H1 (cell line): Measurements from ENCODE around the gene FRS2. TPM values are rescaled to one million over a fixed set of nuclear protein-coding genes. Genes with fewer than 3 reads are reported as not detected.

Experiments used
- CTCF ChIA-PET: fragments of 300-600 bp; sonication (Branson Sonifier 250); formaldehyde crosslinking; loops from one replicate; lab custom pipeline; 2021; ENCODE audit not compliant: partially characterized antibody; lab: Charles Lee
- POLR2A ChIA-PET: fragments of 300-600 bp; sonication (Branson Sonifier 250); formaldehyde crosslinking; loops from one replicate; lab custom pipeline; 2021; ENCODE audit warnings: inconsistent platforms; ENCODE audit not compliant: partially characterized antibody; lab: Charles Lee
- DNase-seq, 2 experiments: peaks; one replicate each; pipeline versions ENCODE4 v3.0.0 to v3.0.0-alpha.2; 2010 to 2022; ENCODE audit warnings: low spot score in 2 of 2, low read depth in 1 of 2, mixed read lengths in 1 of 2
- FAIRE-seq: peaks from 2 replicates; lab custom pipeline; 2011; peaks lifted over from hg19 to GRCh38; lab: Jason Lieb, UNC
- H2AFZ ChIP-seq: 2 replicates; pipeline ENCODE4 v1.8.1; 2012; ENCODE audit warnings: low read length, inconsistent platforms
- H2AK5ac ChIP-seq: 2 replicates; pipeline ENCODE4 v1.6.1; 2013; ENCODE audit warnings: low read depth, low read length
- H2BK120ac ChIP-seq: replicated peaks from 2 replicates; pipeline ENCODE3; 2013; ENCODE audit warnings: low read depth, low read length, inconsistent platforms
- H2BK12ac ChIP-seq: 2 replicates; pipeline ENCODE4 v1.6.1; 2013; ENCODE audit warnings: low read depth, low read length
- H2BK15ac ChIP-seq: 2 replicates; pipeline ENCODE4 v1.6.1; 2013; ENCODE audit warnings: low read length
- H2BK20ac ChIP-seq: 2 replicates; pipeline ENCODE4 v1.6.1; 2013; ENCODE audit warnings: low read length
- H2BK5ac ChIP-seq: 2 replicates; pipeline ENCODE4 v1.6.1; 2013; ENCODE audit warnings: low read depth, low read length
- H3K14ac ChIP-seq: 2 replicates; pipeline ENCODE4 v1.6.1; 2013; ENCODE audit warnings: inconsistent platforms; ENCODE audit not compliant: insufficient read length
- H3K18ac ChIP-seq: 2 replicates; pipeline ENCODE4 v1.6.1; 2013; ENCODE audit warnings: low read length; ENCODE audit errors: extremely low read depth
- H3K23ac ChIP-seq: 2 replicates; pipeline ENCODE4 v1.6.1; 2013; ENCODE audit warnings: inconsistent platforms; ENCODE audit not compliant: insufficient read length
- H3K23me2 ChIP-seq: 2 replicates; pipeline ENCODE4 v1.6.1; 2013; ENCODE audit warnings: low read depth, low read length
- H3K27ac ChIP-seq: 2 replicates; pipeline ENCODE4 v1.6.1; 2011; ENCODE audit warnings: low read depth, low read length, inconsistent platforms
- H3K27me3 ChIP-seq, 4 experiments: replicated peaks in 1 of 4; 1 replicate in 1 of 4; 2 replicates in 3 of 4; pipeline versions ENCODE4 v1.6.1 to v1.8.1; 2011 to 2013; ENCODE audit warnings: low read length in 3 of 4, mild to moderate bottlenecking in 3 of 4, inconsistent platforms in 2 of 4, mixed read lengths in 2 of 4, moderate library complexity in 1 of 4; ENCODE audit not compliant: control insufficient read depth in 3 of 4, insufficient read depth in 3 of 4; ENCODE audit errors: extremely low read depth in 1 of 4
- H3K36me3 ChIP-seq, 4 experiments: 2 replicates each; pipeline versions ENCODE4 v1.6.1 to v1.8.1; 2011 to 2013; ENCODE audit warnings: mild to moderate bottlenecking in 4 of 4, low read length in 3 of 4, moderate library complexity in 2 of 4, control low read depth in 1 of 4, inconsistent platforms in 1 of 4; ENCODE audit not compliant: insufficient read depth in 4 of 4, control insufficient read depth in 2 of 4
- H3K4ac ChIP-seq: replicated peaks from 2 replicates; pipeline ENCODE3; 2013; ENCODE audit warnings: low read length, low read depth, mixed read lengths, inconsistent platforms; ENCODE audit not compliant: insufficient read length
- H3K4me1 ChIP-seq, 4 experiments: replicated peaks in 1 of 4; 1 replicate in 1 of 4; 2 replicates in 3 of 4; pipeline versions ENCODE4 v1.6.1 to v1.8.1; 2011 to 2013; ENCODE audit warnings: low read length in 3 of 4, inconsistent platforms in 2 of 4, mixed read lengths in 1 of 4; ENCODE audit not compliant: insufficient read depth in 4 of 4, control insufficient read depth in 3 of 4
- H3K4me2 ChIP-seq, 2 experiments: 2 replicates each; pipeline versions ENCODE4 v1.6.1 to v1.8.1; 2011 to 2013; ENCODE audit warnings: low read depth in 2 of 2, low read length in 2 of 2, control low read depth in 1 of 2, inconsistent platforms in 1 of 2, mild to moderate bottlenecking in 1 of 2; ENCODE audit not compliant: insufficient read depth in 1 of 2
- H3K4me3 ChIP-seq, 4 experiments: fragments of 200-600, 300-600 bp in 1 of 4; sonication (generic), shearing (Covaris generic), sonication (Bioruptor Twin) in 1 of 4; 2 replicates each; pipeline versions ENCODE4 v1.5.1 to v1.8.1; 2011 to 2016; ENCODE audit warnings: low read length in 4 of 4, low read depth in 3 of 4, control low read depth in 2 of 4, inconsistent platforms in 2 of 4, mild to moderate bottlenecking in 2 of 4, mixed read lengths in 1 of 4, moderate library complexity in 1 of 4; ENCODE audit not compliant: insufficient read depth in 2 of 4; ENCODE audit errors: extremely low read depth in 1 of 4
- H3K56ac ChIP-seq: replicated peaks from 2 replicates; pipeline ENCODE3; 2013; ENCODE audit warnings: low read depth, mild to moderate bottlenecking, mixed read lengths, low read length, inconsistent platforms; ENCODE audit not compliant: insufficient read length
- H3K79me1 ChIP-seq: 2 replicates; pipeline ENCODE4 v1.6.1; 2013; ENCODE audit warnings: low read depth, low read length, control low read depth
- H3K79me2 ChIP-seq, 2 experiments: 2 replicates each; pipeline versions ENCODE4 v1.6.1 to v1.8.1; 2012 to 2013; ENCODE audit warnings: low read length in 2 of 2, mild to moderate bottlenecking in 2 of 2, inconsistent platforms in 1 of 2; ENCODE audit not compliant: insufficient read depth in 2 of 2, control insufficient read depth in 1 of 2
- H3K9ac ChIP-seq, 4 experiments: replicated peaks in 1 of 4; 1 replicate in 1 of 4; 2 replicates in 3 of 4; pipeline versions ENCODE4 v1.6.1 to v1.8.1; 2011 to 2013; ENCODE audit warnings: low read depth in 3 of 4, low read length in 3 of 4, control low read depth in 2 of 4, mild to moderate bottlenecking in 2 of 4, moderate library complexity in 2 of 4, inconsistent platforms in 1 of 4; ENCODE audit errors: extremely low read depth in 1 of 4
- H3K9me3 ChIP-seq, 2 experiments: 2 replicates each; pipeline versions ENCODE4 v1.6.1 to v1.8.1; 2012 to 2013; ENCODE audit warnings: mild to moderate bottlenecking in 2 of 2, moderate library complexity in 2 of 2, control low read depth in 1 of 2, inconsistent platforms in 1 of 2, low read depth in 1 of 2, low read length in 1 of 2, mixed read lengths in 1 of 2; ENCODE audit not compliant: insufficient read depth in 2 of 2
- H4K20me1 ChIP-seq, 2 experiments: replicated peaks in 1 of 2; 2 replicates each; pipeline versions ENCODE3 to v1.8.1; 2011 to 2013; ENCODE audit warnings: inconsistent platforms in 2 of 2, low read length in 2 of 2, mild to moderate bottlenecking in 1 of 2; ENCODE audit not compliant: insufficient read depth in 2 of 2, control insufficient read depth in 1 of 2
- H4K5ac ChIP-seq: 2 replicates; pipeline ENCODE4 v1.6.1; 2013; ENCODE audit warnings: low read length, low read depth, mixed read lengths, inconsistent platforms; ENCODE audit not compliant: insufficient read length
- H4K8ac ChIP-seq: 2 replicates; pipeline ENCODE4 v1.8.0; 2013; ENCODE audit warnings: mild to moderate bottlenecking, moderate library complexity, low read length, inconsistent platforms; ENCODE audit not compliant: insufficient read depth; ENCODE audit errors: extremely low read depth
- H4K91ac ChIP-seq: replicated peaks from 2 replicates; pipeline ENCODE3; 2013; ENCODE audit warnings: low read length, mixed read lengths, inconsistent platforms; ENCODE audit not compliant: insufficient read length
- CEBPB ChIP-seq: IDR thresholded peaks from 2 replicates; pipeline ENCODE4 v1.6.1; 2012; ENCODE audit warnings: low read depth, low read length
- CREB1 ChIP-seq: IDR thresholded peaks from 2 replicates; pipeline ENCODE4 v1.6.1; 2012; ENCODE audit warnings: inconsistent platforms
- FOSL1 ChIP-seq: IDR thresholded peaks from 2 replicates; pipeline ENCODE4 v1.6.1; 2011; ENCODE audit warnings: mild to moderate bottlenecking, low read depth, low read length, moderate library complexity; ENCODE audit not compliant: insufficient read depth
- GTF2F1 ChIP-seq: IDR thresholded peaks from 2 replicates; pipeline ENCODE4 v1.6.1; 2012; ENCODE audit warnings: low read depth, low read length, improper control_type of control experiment, borderline replicate concordance
- HDAC2 ChIP-seq, 2 experiments: fragments of 300-600 bp in 1 of 2; sonication (generic) in 1 of 2; IDR thresholded peaks; 2 replicates each; pipeline ENCODE4 v1.6.1; 2011 to 2012; ENCODE audit warnings: low read depth in 2 of 2, low read length in 2 of 2, mild to moderate bottlenecking in 2 of 2, moderate library complexity in 2 of 2, borderline replicate concordance in 1 of 2, inconsistent platforms in 1 of 2
- HDAC6 ChIP-seq: IDR thresholded peaks from one replicate; pipeline ENCODE4 v1.7.1; 2012; ENCODE audit warnings: low read depth, mild to moderate bottlenecking, inconsistent platforms, low read length, moderate library complexity
- KDM5A ChIP-seq: fragments of 200-600 bp; IDR thresholded peaks from 2 replicates; pipeline ENCODE4 v1.7.1; 2012; ENCODE audit warnings: mild to moderate bottlenecking, low read length, inconsistent platforms, mixed read lengths
- POLR2A ChIP-seq, 2 experiments: IDR thresholded peaks; 1 replicate in 1 of 2; 2 replicates in 1 of 2; pipeline ENCODE4 v1.6.1; 2011; ENCODE audit warnings: low read depth in 2 of 2, low read length in 2 of 2, mild to moderate bottlenecking in 2 of 2; ENCODE audit errors: control extremely low read depth in 1 of 2
- POLR2AphosphoS5 ChIP-seq: IDR thresholded peaks from 2 replicates; pipeline ENCODE4 v1.6.1; 2011; ENCODE audit warnings: low read depth, low read length
- POU5F1 ChIP-seq: IDR thresholded peaks from 2 replicates; pipeline ENCODE4 v1.6.1; 2011; ENCODE audit warnings: low read depth, mild to moderate bottlenecking, low read length, moderate library complexity
- RFX5 ChIP-seq: IDR thresholded peaks from 2 replicates; pipeline ENCODE4 v1.6.1; 2011; ENCODE audit warnings: low read depth, low read length, improper control_type of control experiment, borderline replicate concordance
- SAP30 ChIP-seq: fragments of 300-600 bp; sonication (generic); IDR thresholded peaks from 2 replicates; pipeline ENCODE4 v1.7.1; 2012; ENCODE audit warnings: low read length, moderate library complexity, mild to moderate bottlenecking, inconsistent platforms; ENCODE audit not compliant: insufficient read depth, insufficient replicate concordance
- SP2 ChIP-seq: IDR thresholded peaks from 2 replicates; pipeline ENCODE4 v1.6.1; 2012; ENCODE audit warnings: mild to moderate bottlenecking, low read length, inconsistent platforms
- WGBS, 2 experiments: shearing (Covaris generic) in 1 of 2; methylation state at CpG; one replicate each; pipeline versions ENCODE4 v1.1.6 to v1.1.7; 2013 to 2015; ENCODE audit warnings: low lambda C conversion rate in 2 of 2, mixed read lengths in 2 of 2, inconsistent platforms in 1 of 2, low coverage in 1 of 2, missing lambda C conversion rate in 1 of 2; ENCODE audit not compliant: insufficient replicate concordance in 2 of 2, insufficient coverage in 1 of 2, insufficient read length in 1 of 2; ENCODE audit errors: extremely low coverage in 1 of 2, missing lambda C conversion rate in 1 of 2; 5-methylcytosine and 5-hydroxymethylcytosine counted together
- polyA plus RNA-seq, 7 experiments: library from polyadenylated mRNA; depleted of rRNA in 3 of 7; stranded (reverse) in 5 of 7; unstranded in 2 of 7; fragments of >200 nt in 5 of 7; fragments of 200-250 nt in 2 of 7; gene quantifications; 1 replicate in 5 of 7; 2 replicates in 1 of 7; 4 replicates in 1 of 7; pipeline versions ENCODE4 v1.2.1 to v1.2.3, GENCODE V29; 2011 to 2013; ENCODE audit warnings: missing spikeins in 2 of 7, mixed read lengths in 2 of 7
- total RNA-seq: library from RNA; stranded (reverse); fragmentation: NEBNext Ultra II Directional; extraction: Animal tissue kit (Norgen Biotek cat#: 25700); gene quantifications from 2 replicates; pipeline ENCODE4 v1.2.1, GENCODE V29; 2021
- TF ChIP-seq, protein P1 (sequence below): IDR thresholded peaks from 2 replicates; pipeline ENCODE4 v1.6.1; 2011; ENCODE audit warnings: low read length, improper control_type of control experiment

FRS2 gene
- total and polyA plus RNA-seq, 2 of the 8 experiments (the other 6 are each of a cell fraction or from before 2014, with no cell fraction given): 10.3 to 35.8 TPM

GRCh38 chr12:69500631-69501030, 30.4 kb downstream of the FRS2 start:
- 76% methylated on average over 1 of the region's 1 CpG; no CpG with 5 or more reads in 1 of the 2 experiments for WGBS, 2 experiments
- no peak overlapping the region for H3K4me3 ChIP-seq
- H3K9ac ChIP-seq: no peak overlapping the region
- H3K36me3 ChIP-seq: no peaks in the 10 kb centered on the region
- no peak overlapping the region for H4K5ac ChIP-seq
- CTCF ChIA-PET: interaction anchor here (1.6 kb wide), 1 partner anchor 106 kb away, joined by 5 read pairs; no protein-coding TSS in a partner anchor
- DNase-seq: no peak
- peaks cover 0 to 3% (median 0%) of the 10 kb centered on the region in 4 experiments; a peak in 1 of 7 replicates for H3K4me1 ChIP-seq
- H2BK12ac ChIP-seq: no peak overlapping the region
- no peak overlapping the region for H3K4ac ChIP-seq
- POLR2A ChIA-PET: no interaction called here
- no peaks in the 10 kb centered on the region for H3K9me3 ChIP-seq
- peaks cover 0 to 95% of the 10 kb centered on the region in 2 experiments; a peak in 3 of 4 replicates for H3K79me2 ChIP-seq
- H2BK5ac ChIP-seq: no peak overlapping the region
- no peak for FAIRE-seq
- H3K23ac ChIP-seq: no peak overlapping the region
- no peaks in the 10 kb centered on the region for H3K23me2 ChIP-seq
- no peak overlapping the region for H3K56ac ChIP-seq
- no peak overlapping the region for H2BK20ac ChIP-seq
- H3K27ac ChIP-seq: no peak overlapping the region
- H4K20me1 ChIP-seq: peaks cover 2 to 13% of the 10 kb centered on the region in 2 experiments
- H4K8ac ChIP-seq: no peak overlapping the region
- H3K27me3 ChIP-seq: no peaks in the 10 kb centered on the region
- H3K4me2 ChIP-seq: no peak overlapping the region
- H2AFZ ChIP-seq: no peak overlapping the region
- H4K91ac ChIP-seq: no peak overlapping the region
- no peak overlapping the region for H2AK5ac ChIP-seq
- H3K18ac ChIP-seq: no peak overlapping the region
- no peak overlapping the region for H3K14ac ChIP-seq
- peaks cover 12% of the 10 kb centered on the region; the same call in 1 of the 2 replicates for H3K79me1 ChIP-seq
- no peak overlapping the region for H2BK120ac ChIP-seq
- no peak overlapping the region for H2BK15ac ChIP-seq
- TF ChIP-seq SP2 (no peak), GTF2F1 (no peak), HDAC2 (IDR thresholded peaks at IDR 0.05; ENCODE audit: borderline replicate concordance in 1 of 2, low read depth in 2 of 2, low read length in 2 of 2) (no peak), FOSL1 (no peak), CEBPB (no peak), CREB1 (no peak), POU5F1 (no peak), KDM5A (no peak), POLR2A (IDR thresholded peaks at IDR 0.05; ENCODE audit: control extremely low read depth in 1 of 2, low read depth in 2 of 2, low read length in 2 of 2) (no peak), SAP30 (no peak), RFX5 (no peak), POLR2AphosphoS5 (no peak), HDAC6 (no peak)
- TF ChIP-seq, protein P1, sequence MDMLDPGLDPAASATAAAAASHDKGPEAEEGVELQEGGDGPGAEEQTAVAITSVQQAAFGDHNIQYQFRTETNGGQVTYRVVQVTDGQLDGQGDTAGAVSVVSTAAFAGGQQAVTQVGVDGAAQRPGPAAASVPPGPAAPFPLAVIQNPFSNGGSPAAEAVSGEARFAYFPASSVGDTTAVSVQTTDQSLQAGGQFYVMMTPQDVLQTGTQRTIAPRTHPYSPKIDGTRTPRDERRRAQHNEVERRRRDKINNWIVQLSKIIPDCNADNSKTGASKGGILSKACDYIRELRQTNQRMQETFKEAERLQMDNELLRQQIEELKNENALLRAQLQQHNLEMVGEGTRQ: no peak
